HEK293 (cell line): Measurements from ENCODE around the gene SLC30A4.

Source experiments
- CTCF ChIA-PET: fragments of 350-600 bp; formaldehyde crosslinking; extraction: SDS; loops from one replicate; lab custom pipeline; 2021; ENCODE audit warnings: antibody characterized with exemption; lab: Yijun Ruan, JAX
- POLR2A ChIA-PET: fragments of 300-600 bp; formaldehyde crosslinking; extraction: SDS; loops from one replicate; lab custom pipeline; 2020; ENCODE audit warnings: antibody characterized with exemption, inconsistent platforms; lab: Yijun Ruan, JAX
- H3K27ac ChIP-seq: fragments of 200-500 bp; sonication (Bioruptor generic); 2 replicates; pipeline ENCODE4 v1.5.1; 2014; ENCODE audit warnings: low read depth, low read length, control low read depth, inconsistent platforms; ENCODE audit errors: extremely low read depth
- H3K36me3 ChIP-seq, 2 experiments: fragments of 200-500 bp in 1 of 2; sonication (Bioruptor generic) in 1 of 2; 1 replicate in 1 of 2; 2 replicates in 1 of 2; pipeline ENCODE4 v1.5.1; 2014 to 2017; ENCODE audit warnings: inconsistent platforms in 2 of 2, low read length in 2 of 2; ENCODE audit not compliant: control insufficient read depth in 2 of 2, insufficient read depth in 1 of 2
- H3K4me1 ChIP-seq: fragments of 200-500 bp; sonication (Bioruptor generic); 2 replicates; pipeline ENCODE4 v1.5.1; 2014; ENCODE audit warnings: mild to moderate bottlenecking, low read length, inconsistent platforms; ENCODE audit not compliant: control insufficient read depth, insufficient read depth
- H3K4me3 ChIP-seq: 2 replicates; pipeline ENCODE4 v1.5.1; 2011; ENCODE audit warnings: low read depth, mild to moderate bottlenecking, control low read depth, low read length, moderate library complexity
- H3K9me3 ChIP-seq: fragments of 200-500 bp; sonication (Bioruptor generic); 2 replicates; pipeline ENCODE4 v1.5.1; 2014; ENCODE audit warnings: low read depth, low read length, inconsistent platforms; ENCODE audit not compliant: control insufficient read depth, insufficient read depth
- HOXA7 ChIP-seq: sonication (generic); formaldehyde crosslinking; IDR thresholded peaks from 2 replicates; pipeline ENCODE4 v1.8.1; 2022; ENCODE audit warnings: missing genetic modification reagents, borderline replicate concordance
- OVOL3 ChIP-seq: fragments of 450-650 bp; formaldehyde crosslinking; IDR thresholded peaks from 2 replicates; pipeline ENCODE4 v1.5.1; 2016; ENCODE audit warnings: missing biosample characterization, missing genetic modification characterization
- SP3 ChIP-seq: fragments of 450-650 bp; formaldehyde crosslinking; IDR thresholded peaks from 2 replicates; pipeline ENCODE4 v1.5.1; 2016; ENCODE audit warnings: missing biosample characterization, missing genetic modification characterization
- TCF7L2 ChIP-seq: IDR thresholded peaks from 2 replicates; pipeline ENCODE4 v1.6.1; 2011; ENCODE audit warnings: low read depth, mild to moderate bottlenecking, inconsistent platforms, low read length, moderate library complexity, borderline replicate concordance
- TRIM28 ChIP-seq: IDR thresholded peaks from 2 replicates; pipeline ENCODE4 v1.6.1; 2011; ENCODE audit warnings: low read length, control low read depth, borderline replicate concordance
- YY2 ChIP-seq: fragments of 450-650 bp; formaldehyde crosslinking; IDR thresholded peaks from 2 replicates; pipeline ENCODE4 v1.5.1; 2016; ENCODE audit warnings: missing biosample characterization, missing genetic modification characterization
- ZBTB21 ChIP-seq: fragments of 450-650 bp; formaldehyde crosslinking; IDR thresholded peaks from 2 replicates; pipeline ENCODE4 v1.5.1; 2017; ENCODE audit warnings: missing biosample characterization, missing genetic modification characterization
- ZFP69B ChIP-seq: fragments of 450-650 bp; formaldehyde crosslinking; IDR thresholded peaks from 2 replicates; pipeline ENCODE4 v1.5.1; 2016; ENCODE audit warnings: missing biosample characterization, missing genetic modification characterization
- ZNF16 ChIP-seq: fragments of 450-650 bp; formaldehyde crosslinking; IDR thresholded peaks from 2 replicates; pipeline ENCODE4 v1.5.1; 2016; ENCODE audit warnings: low read depth, missing biosample characterization, missing genetic modification characterization
- ZNF211 ChIP-seq: fragments of 450-650 bp; formaldehyde crosslinking; IDR thresholded peaks from 2 replicates; pipeline ENCODE4 v1.5.1; 2016; ENCODE audit warnings: low read depth, missing biosample characterization, missing genetic modification characterization
- ZNF274 ChIP-seq, 2 experiments: fragments of 200-500 bp in 1 of 2; fragments of 450-650 bp in 1 of 2; sonication (Bioruptor generic) in 1 of 2; formaldehyde crosslinking in 1 of 2; IDR thresholded peaks; 2 replicates each; pipeline versions ENCODE4 v1.5.1 to v1.6.1; 2014 to 2016; ENCODE audit warnings: borderline replicate concordance in 1 of 2, inconsistent platforms in 1 of 2, low read length in 1 of 2, missing biosample characterization in 1 of 2, missing genetic modification characterization in 1 of 2
- ZNF302 ChIP-seq: fragments of 450-650 bp; formaldehyde crosslinking; IDR thresholded peaks from 2 replicates; pipeline ENCODE4 v1.5.1; 2016; ENCODE audit warnings: missing biosample characterization, missing genetic modification characterization, low read depth
- ZNF335 ChIP-seq: fragments of 450-650 bp; formaldehyde crosslinking; conservative IDR thresholded peaks from 2 replicates; pipeline ENCODE4 v1.5.1; 2016; ENCODE audit warnings: missing biosample characterization, missing genetic modification characterization
- ZNF341 ChIP-seq: fragments of 450-650 bp; formaldehyde crosslinking; IDR thresholded peaks from 2 replicates; pipeline ENCODE4; 2016; ENCODE audit warnings: low read depth, missing biosample characterization, missing genetic modification characterization
- ZNF394 ChIP-seq: fragments of 450-650 bp; formaldehyde crosslinking; IDR thresholded peaks from 2 replicates; pipeline ENCODE4 v1.5.1; 2016; ENCODE audit warnings: missing biosample characterization, missing genetic modification characterization, mild to moderate bottlenecking, moderate library complexity, borderline replicate concordance
- ZNF416 ChIP-seq: fragments of 450-650 bp; formaldehyde crosslinking; IDR thresholded peaks from 2 replicates; pipeline ENCODE4 v1.5.1; 2016; ENCODE audit warnings: missing biosample characterization, missing genetic modification characterization
- ZNF423 ChIP-seq: fragments of 450-650 bp; formaldehyde crosslinking; IDR thresholded peaks from 2 replicates; pipeline ENCODE4 v1.5.1; 2016; ENCODE audit warnings: missing biosample characterization, missing genetic modification characterization
- ZNF521 ChIP-seq: fragments of 450-650 bp; formaldehyde crosslinking; IDR thresholded peaks from 2 replicates; pipeline ENCODE4 v1.5.1; 2017; ENCODE audit warnings: missing biosample characterization, mild to moderate bottlenecking, missing genetic modification characterization
- ZNF555 ChIP-seq: fragments of 450-650 bp; formaldehyde crosslinking; conservative IDR thresholded peaks from 2 replicates; pipeline ENCODE4 v1.5.1; 2017; ENCODE audit warnings: missing biosample characterization, mild to moderate bottlenecking, missing genetic modification characterization, inconsistent platforms
- ZNF558 ChIP-seq: fragments of 450-650 bp; formaldehyde crosslinking; IDR thresholded peaks from 2 replicates; pipeline ENCODE4 v1.5.1; 2016; ENCODE audit warnings: missing biosample characterization, missing genetic modification characterization
- ZNF600 ChIP-seq: fragments of 450-650 bp; formaldehyde crosslinking; IDR thresholded peaks from 2 replicates; pipeline ENCODE4 v1.5.1; 2016; ENCODE audit warnings: missing biosample characterization, missing genetic modification characterization
- ZNF626 ChIP-seq: fragments of 450-650 bp; sonication (Bioruptor Pico); formaldehyde crosslinking; IDR thresholded peaks from 2 replicates; pipeline ENCODE4 v1.5.1; 2018; ENCODE audit warnings: missing biosample characterization, missing genetic modification characterization, inconsistent platforms
- ZNF629 ChIP-seq: fragments of 450-650 bp; formaldehyde crosslinking; IDR thresholded peaks from 2 replicates; pipeline ENCODE4 v1.5.1; 2017; ENCODE audit warnings: missing biosample characterization, missing genetic modification characterization
- ZNF792 ChIP-seq: fragments of 450-650 bp; formaldehyde crosslinking; IDR thresholded peaks from 2 replicates; pipeline ENCODE4 v1.5.1; 2016; ENCODE audit warnings: missing biosample characterization, missing genetic modification characterization
- TF ChIP-seq, protein P1 (sequence below): fragments of 450-650 bp; formaldehyde crosslinking; IDR thresholded peaks from 2 replicates; pipeline ENCODE4 v1.5.1; 2016; ENCODE audit warnings: missing biosample characterization, missing genetic modification characterization
- TF ChIP-seq, protein P2 (sequence below): fragments of 450-650 bp; formaldehyde crosslinking; IDR thresholded peaks from 2 replicates; pipeline ENCODE4; 2016; ENCODE audit warnings: missing biosample characterization, missing genetic modification characterization
- TF ChIP-seq, protein P3 (sequence below): fragments of 450-650 bp; formaldehyde crosslinking; IDR thresholded peaks from 2 replicates; pipeline ENCODE4 v1.5.1; 2017; ENCODE audit warnings: missing biosample characterization, mild to moderate bottlenecking, missing genetic modification characterization, moderate library complexity

Gene SLC30A4

DNA sequence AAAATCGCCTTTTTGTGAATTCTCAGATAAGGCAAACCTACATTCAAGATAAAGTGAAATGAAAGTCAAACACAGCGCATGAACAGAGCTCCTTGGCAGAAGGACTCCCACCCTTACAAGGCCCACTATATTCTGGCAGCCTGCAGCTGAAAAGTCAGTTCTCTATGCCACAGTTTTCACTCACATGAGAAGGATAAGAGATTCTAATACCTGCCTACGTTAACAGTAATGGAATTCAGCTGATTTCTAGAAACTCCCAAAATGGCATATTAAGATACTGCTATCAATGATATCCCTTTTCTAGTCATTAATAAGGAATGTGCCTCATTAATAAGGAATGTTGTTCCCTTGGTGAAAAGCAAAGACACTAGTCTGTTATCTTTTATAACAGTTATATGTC, 27.0 kb downstream of the SLC30A4 start:
- no peaks in the 10 kb centered on the region for H3K9me3 ChIP-seq
- ChIA-PET CTCF (no interaction called here), POLR2A (no interaction called here)
- H3K27ac ChIP-seq = no peak overlapping the region
- H3K36me3 ChIP-seq = no peaks in the 10 kb centered on the region
- no peaks in the 10 kb centered on the region for H3K4me1 ChIP-seq
- TF ChIP-seq ZNF423 (tag by site-specific recombination) (no peak), HOXA7 (no peak), ZNF600 (tag by site-specific recombination) (no peak), ZNF629 (tag by site-specific recombination) (no peak), ZNF274 (IDR thresholded peaks at IDR 0.05; ENCODE audit: low read length) (no peak), ZNF274 (tag by site-specific recombination; IDR thresholded peaks at IDR 0.05; ENCODE audit: borderline replicate concordance) (no peak), ZNF555 (tag by site-specific recombination) (no peak), SP3 (tag by site-specific recombination) (no peak), OVOL3 (tag by site-specific recombination) (no peak), ZNF792 (tag by site-specific recombination) (no peak), ZNF335 (tag by site-specific recombination) (no peak), ZNF394 (tag by site-specific recombination) (no peak), ZNF626 (no peak), ZNF416 (tag by site-specific recombination) (no peak), ZNF558 (tag by site-specific recombination) (no peak), ZNF211 (tag by site-specific recombination) (no peak), ZNF302 (tag by site-specific recombination) (no peak), TRIM28 (no peak)
- TF ChIP-seq, protein P1, sequence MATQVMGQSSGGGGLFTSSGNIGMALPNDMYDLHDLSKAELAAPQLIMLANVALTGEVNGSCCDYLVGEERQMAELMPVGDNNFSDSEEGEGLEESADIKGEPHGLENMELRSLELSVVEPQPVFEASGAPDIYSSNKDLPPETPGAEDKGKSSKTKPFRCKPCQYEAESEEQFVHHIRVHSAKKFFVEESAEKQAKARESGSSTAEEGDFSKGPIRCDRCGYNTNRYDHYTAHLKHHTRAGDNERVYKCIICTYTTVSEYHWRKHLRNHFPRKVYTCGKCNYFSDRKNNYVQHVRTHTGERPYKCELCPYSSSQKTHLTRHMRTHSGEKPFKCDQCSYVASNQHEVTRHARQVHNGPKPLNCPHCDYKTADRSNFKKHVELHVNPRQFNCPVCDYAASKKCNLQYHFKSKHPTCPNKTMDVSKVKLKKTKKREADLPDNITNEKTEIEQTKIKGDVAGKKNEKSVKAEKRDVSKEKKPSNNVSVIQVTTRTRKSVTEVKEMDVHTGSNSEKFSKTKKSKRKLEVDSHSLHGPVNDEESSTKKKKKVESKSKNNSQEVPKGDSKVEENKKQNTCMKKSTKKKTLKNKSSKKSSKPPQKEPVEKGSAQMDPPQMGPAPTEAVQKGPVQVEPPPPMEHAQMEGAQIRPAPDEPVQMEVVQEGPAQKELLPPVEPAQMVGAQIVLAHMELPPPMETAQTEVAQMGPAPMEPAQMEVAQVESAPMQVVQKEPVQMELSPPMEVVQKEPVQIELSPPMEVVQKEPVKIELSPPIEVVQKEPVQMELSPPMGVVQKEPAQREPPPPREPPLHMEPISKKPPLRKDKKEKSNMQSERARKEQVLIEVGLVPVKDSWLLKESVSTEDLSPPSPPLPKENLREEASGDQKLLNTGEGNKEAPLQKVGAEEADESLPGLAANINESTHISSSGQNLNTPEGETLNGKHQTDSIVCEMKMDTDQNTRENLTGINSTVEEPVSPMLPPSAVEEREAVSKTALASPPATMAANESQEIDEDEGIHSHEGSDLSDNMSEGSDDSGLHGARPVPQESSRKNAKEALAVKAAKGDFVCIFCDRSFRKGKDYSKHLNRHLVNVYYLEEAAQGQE (tag by site-specific recombination) = no peak
- TF ChIP-seq, protein P2, sequence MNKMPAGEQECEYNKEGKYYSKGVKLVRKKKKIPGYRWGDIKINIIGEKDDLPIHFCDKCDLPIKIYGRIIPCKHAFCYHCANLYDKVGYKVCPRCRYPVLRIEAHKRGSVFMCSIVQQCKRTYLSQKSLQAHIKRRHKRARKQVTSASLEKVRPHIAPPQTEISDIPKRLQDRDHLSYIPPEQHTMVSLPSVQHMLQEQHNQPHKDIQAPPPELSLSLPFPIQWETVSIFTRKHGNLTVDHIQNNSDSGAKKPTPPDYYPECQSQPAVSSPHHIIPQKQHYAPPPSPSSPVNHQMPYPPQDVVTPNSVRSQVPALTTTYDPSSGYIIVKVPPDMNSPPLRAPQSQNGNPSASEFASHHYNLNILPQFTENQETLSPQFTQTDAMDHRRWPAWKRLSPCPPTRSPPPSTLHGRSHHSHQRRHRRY (tag by site-specific recombination) = no peak
- no peak overlapping the region for H3K4me3 ChIP-seq

DNA sequence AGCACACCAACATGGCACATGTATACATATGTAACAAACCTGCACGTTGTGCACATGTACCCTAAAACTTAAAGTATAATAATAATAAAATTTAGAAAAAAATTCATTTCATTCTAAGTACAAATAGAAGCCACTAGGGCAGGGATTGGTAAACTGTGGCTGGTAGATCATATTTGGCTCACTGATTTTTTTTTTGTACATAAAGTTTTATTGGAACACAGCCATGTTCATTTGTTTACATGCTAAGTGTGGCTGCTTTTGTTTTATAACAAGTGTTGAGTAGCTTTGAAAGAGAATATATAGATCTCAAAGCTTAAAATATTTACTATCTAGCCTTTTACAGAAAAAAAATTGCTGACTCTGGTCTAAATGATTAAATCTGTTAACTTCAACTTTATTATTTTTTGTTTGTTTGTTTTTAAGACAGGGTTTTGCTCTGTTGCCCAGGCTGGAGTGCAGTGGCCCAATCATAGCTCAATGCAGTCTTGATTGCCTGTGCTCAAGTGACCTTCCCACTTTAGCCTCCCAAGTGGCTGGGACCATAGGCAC, 32.8 kb downstream of the SLC30A4 start:
- POLR2A ChIA-PET = no interaction called here
- no peak overlapping the region for H3K4me3 ChIP-seq
- CTCF ChIA-PET = interaction anchor here (1.2 kb wide), 1 partner anchor 12 kb away, joined by 3 read pairs; no protein-coding TSS in a partner anchor
- H3K9me3 ChIP-seq = no peaks in the 10 kb centered on the region
- H3K36me3 ChIP-seq = no peaks in the 10 kb centered on the region; a peak in 1 of 3 replicates
- H3K27ac ChIP-seq = no peak overlapping the region
- H3K4me1 ChIP-seq = no peaks in the 10 kb centered on the region
- TF ChIP-seq HOXA7 (no peak), ZNF16 (tag by site-specific recombination) (no peak), ZFP69B (tag by site-specific recombination) (no peak), YY2 (no peak), ZBTB21 (tag by site-specific recombination) (no peak), ZNF521 (tag by site-specific recombination) (no peak), ZNF341 (tag by site-specific recombination) (no peak), TCF7L2 (no peak)
- TF ChIP-seq, protein P3, sequence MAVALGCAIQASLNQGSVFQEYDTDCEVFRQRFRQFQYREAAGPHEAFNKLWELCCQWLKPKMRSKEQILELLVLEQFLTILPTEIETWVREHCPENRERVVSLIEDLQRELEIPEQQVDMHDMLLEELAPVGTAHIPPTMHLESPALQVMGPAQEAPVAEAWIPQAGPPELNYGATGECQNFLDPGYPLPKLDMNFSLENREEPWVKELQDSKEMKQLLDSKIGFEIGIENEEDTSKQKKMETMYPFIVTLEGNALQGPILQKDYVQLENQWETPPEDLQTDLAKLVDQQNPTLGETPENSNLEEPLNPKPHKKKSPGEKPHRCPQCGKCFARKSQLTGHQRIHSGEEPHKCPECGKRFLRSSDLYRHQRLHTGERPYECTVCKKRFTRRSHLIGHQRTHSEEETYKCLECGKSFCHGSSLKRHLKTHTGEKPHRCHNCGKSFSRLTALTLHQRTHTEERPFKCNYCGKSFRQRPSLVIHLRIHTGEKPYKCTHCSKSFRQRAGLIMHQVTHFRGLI (tag by site-specific recombination) = no peak
- TF ChIP-seq, protein P1 (tag by site-specific recombination) = no peak
